ENCODE results near the gene NAGS. TPM values are rescaled to one million over a fixed set of nuclear protein-coding genes. Genes with fewer than 3 reads are reported as not detected.

The NAGS gene
- 17.1 TPM in 2 replicates for total RNA-seq

GRCh38 chr17:44004077-44004760 is at the start of gene NAGS:
NAGS (plus strand) TSS chr17:44004622; CDS start chr17:44004664, 42 bp downstream.

GRCh38 chr17:44014437-44015172 is 10.2 kb downstream of the NAGS start, which contains the start of gene TMEM101:
TMEM101 (minus strand) TSS chr17:44014963; CDS start chr17:44014952, 11 bp downstream.

Other genes with a start within 250 kb of the NAGS start
- 0.15 TPM in 1 of 2 replicates, not detected in the other for gene SOST, start 245.8 kb upstream of the NAGS start, total RNA-seq
- 16.6 and 23.8 TPM in 2 replicates for gene DUSP3, start 225.6 kb upstream of the NAGS start, total RNA-seq
- gene CFAP97D1, start 224.2 kb upstream of the NAGS start, total RNA-seq = not detected in 2 replicates
- 6.2 and 8.6 TPM in 2 replicates for gene MPP3, start 171.5 kb upstream of the NAGS start, total RNA-seq
- not detected in 2 replicates for gene CD300LG, start 157.4 kb upstream of the NAGS start, total RNA-seq
- gene MPP2, start 97.1 kb upstream of the NAGS start, total RNA-seq = 0.31 and 0.61 TPM in 2 replicates
- gene PPY, start 62.1 kb upstream of the NAGS start, total RNA-seq = 1.6 TPM in 1 of 2 replicates, not detected in the other
- gene PYY, start 50.7 kb upstream of the NAGS start, total RNA-seq = 0.11 TPM in 1 of 2 replicates, not detected in the other
- gene TMEM101, start 10.3 kb downstream of the NAGS start, total RNA-seq = 40.8 and 42.8 TPM in 2 replicates
- 55.6 and 59.4 TPM in 2 replicates for gene LSM12, start 62.0 kb downstream of the NAGS start, total RNA-seq
- 36.5 and 42.4 TPM in 2 replicates for gene G6PC3, start 66.1 kb downstream of the NAGS start, total RNA-seq
- gene HDAC5, start 119.0 kb downstream of the NAGS start, total RNA-seq = 8.7 and 17.2 TPM in 2 replicates
- gene HROB, start 137.3 kb downstream of the NAGS start, total RNA-seq = 2.8 and 7.8 TPM in 2 replicates
- gene ASB16, start 166.1 kb downstream of the NAGS start, total RNA-seq = not detected in 2 replicates
- 18.6 and 21.2 TPM in 2 replicates for gene TMUB2, start 182.3 kb downstream of the NAGS start, total RNA-seq
- gene ATXN7L3, start 195.3 kb downstream of the NAGS start, total RNA-seq = 47.5 and 55.4 TPM in 2 replicates
- 28.7 and 34.2 TPM in 2 replicates for gene UBTF, start 215.1 kb downstream of the NAGS start, total RNA-seq